Subcutaneous adipose tissue (tissue), 4 donors: Measurements from ENCODE around the gene PXYLP1. TPM values are rescaled to one million over a fixed set of nuclear protein-coding genes. Genes with fewer than 3 reads are reported as not detected.

Experiments used
- total RNA-seq, 4 donors: library from RNA; depleted of rRNA; stranded (reverse); fragments of >200 nt; gene quantifications; one replicate each; pipeline ENCODE4 v1.1.0, GENCODE V29; 2016
- TF ChIP-seq, protein P1 (sequence below): fragments of 450-650 bp; IDR thresholded peaks from one replicate; pipeline ENCODE4 v1.5.1; 2016; ENCODE audit warnings: low read depth, mild to moderate bottlenecking, control low read depth, antibody characterized with exemption, moderate library complexity

PXYLP1 gene
- total RNA-seq, 4 donors from 2014 or later: 5.4 to 12.8 (median 9.6) TPM

- TF ChIP-seq, protein P1, sequence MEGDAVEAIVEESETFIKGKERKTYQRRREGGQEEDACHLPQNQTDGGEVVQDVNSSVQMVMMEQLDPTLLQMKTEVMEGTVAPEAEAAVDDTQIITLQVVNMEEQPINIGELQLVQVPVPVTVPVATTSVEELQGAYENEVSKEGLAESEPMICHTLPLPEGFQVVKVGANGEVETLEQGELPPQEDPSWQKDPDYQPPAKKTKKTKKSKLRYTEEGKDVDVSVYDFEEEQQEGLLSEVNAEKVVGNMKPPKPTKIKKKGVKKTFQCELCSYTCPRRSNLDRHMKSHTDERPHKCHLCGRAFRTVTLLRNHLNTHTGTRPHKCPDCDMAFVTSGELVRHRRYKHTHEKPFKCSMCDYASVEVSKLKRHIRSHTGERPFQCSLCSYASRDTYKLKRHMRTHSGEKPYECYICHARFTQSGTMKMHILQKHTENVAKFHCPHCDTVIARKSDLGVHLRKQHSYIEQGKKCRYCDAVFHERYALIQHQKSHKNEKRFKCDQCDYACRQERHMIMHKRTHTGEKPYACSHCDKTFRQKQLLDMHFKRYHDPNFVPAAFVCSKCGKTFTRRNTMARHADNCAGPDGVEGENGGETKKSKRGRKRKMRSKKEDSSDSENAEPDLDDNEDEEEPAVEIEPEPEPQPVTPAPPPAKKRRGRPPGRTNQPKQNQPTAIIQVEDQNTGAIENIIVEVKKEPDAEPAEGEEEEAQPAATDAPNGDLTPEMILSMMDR: no peak
Measured at GRCh38 chr3:141311496-141312353, 80.1 kb downstream of the PXYLP1 start.

GRCh38 chr3:141312354-141313092 is 80.9 kb downstream of the PXYLP1 start:
- TF ChIP-seq, protein P1: no peak

DNA sequence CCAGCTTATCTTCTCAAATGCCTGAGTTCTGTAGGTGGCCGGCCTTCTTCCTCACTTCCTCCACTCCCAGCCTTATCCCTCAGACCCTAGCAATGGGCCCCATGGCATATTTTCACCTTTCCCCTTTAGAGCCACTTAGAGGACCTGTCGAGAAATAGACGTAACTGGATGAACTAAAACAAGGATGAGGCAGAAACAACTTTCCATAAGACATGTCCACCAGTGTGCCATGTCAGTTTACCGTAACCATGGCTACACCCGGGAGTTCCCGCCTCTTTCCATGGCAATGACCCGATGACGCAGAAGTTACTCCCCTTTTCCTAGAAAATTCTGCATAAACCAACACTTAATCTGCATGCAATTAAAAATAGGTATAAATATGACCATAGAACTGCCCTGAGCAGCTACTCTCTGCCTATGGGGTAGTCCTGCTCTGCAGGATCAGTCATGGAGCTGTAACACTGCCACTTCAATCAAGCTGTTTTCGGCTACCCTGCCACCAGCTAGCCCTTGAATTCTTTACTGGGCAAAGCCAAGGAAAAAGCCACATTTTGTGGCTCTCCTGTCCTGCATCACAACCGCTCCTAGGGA is 81.6 kb downstream of the PXYLP1 start:
- TF ChIP-seq, protein P1: no peak

DNA sequence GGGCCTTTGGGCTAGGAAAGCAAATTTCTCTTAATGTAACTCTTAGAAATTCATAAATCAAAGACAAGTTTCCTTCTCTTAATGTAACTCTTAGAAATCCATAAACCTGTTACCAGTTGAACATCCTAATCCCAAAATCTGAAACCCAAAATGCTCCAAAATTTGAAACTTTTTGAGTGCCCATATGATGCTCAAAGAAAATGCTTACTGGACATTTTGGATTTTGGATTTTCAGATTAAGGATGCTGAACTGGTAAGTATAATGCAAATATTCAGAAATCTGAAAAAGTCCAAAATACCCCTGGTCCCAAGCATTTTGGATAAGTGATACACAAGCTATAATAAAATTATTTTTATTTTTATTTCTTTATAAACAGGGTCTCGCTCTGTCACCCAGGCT is 85.2 kb downstream of the PXYLP1 start:
- TF ChIP-seq, protein P1: no peak

- TF ChIP-seq, protein P1: no peak
Measured at GRCh38 chr3:141320399-141321108, 88.9 kb downstream of the PXYLP1 start.

- TF ChIP-seq, protein P1: no peak
Measured at GRCh38 chr3:141321109-141321497, 89.5 kb downstream of the PXYLP1 start.
